ENCODE results near the gene SDR42E1.

Gene SDR42E1, protein sequence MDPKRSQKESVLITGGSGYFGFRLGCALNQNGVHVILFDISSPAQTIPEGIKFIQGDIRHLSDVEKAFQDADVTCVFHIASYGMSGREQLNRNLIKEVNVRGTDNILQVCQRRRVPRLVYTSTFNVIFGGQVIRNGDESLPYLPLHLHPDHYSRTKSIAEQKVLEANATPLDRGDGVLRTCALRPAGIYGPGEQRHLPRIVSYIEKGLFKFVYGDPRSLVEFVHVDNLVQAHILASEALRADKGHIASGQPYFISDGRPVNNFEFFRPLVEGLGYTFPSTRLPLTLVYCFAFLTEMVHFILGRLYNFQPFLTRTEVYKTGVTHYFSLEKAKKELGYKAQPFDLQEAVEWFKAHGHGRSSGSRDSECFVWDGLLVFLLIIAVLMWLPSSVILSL

GRCh38 chr16:82011199-82011641, at the start of gene SDR42E1:
TSS of gene SDR42E1 (minus strand) at chr16:82011470. CDS start at chr16:82000858, 10,612 bp downstream.
- DNase-seq, result peak; percentile 62 to 69

DNA sequence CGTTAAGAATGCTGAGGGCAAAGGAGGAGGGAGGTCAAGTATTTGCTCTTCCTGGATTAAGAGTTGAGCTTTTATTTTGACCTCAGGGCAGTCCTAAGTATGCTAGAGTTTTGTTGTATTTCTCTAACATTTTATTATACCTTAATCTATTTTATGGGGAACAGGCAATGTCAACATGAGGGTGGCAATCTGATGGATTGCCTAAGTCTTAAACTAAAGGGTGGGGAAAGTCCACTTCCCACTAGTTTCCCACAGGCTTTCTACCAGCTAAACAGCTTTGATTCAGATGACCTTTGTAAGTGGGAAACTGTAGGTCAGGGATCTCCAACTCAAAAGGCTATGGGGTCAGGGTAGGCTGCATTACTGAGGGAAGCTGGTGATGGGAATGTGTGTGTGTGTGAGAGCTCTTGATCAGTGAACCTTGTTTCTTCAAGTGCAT, 48.7 kb upstream of the SDR42E1 start:
- DNase-seq, result no peak

GRCh38 chr16:82059161-82059982, 48.1 kb upstream of the SDR42E1 start:
- DNase-seq, result no peak

GRCh38 chr16:82056550-82056896, 45.3 kb upstream of the SDR42E1 start:
- no peak for DNase-seq

DNA sequence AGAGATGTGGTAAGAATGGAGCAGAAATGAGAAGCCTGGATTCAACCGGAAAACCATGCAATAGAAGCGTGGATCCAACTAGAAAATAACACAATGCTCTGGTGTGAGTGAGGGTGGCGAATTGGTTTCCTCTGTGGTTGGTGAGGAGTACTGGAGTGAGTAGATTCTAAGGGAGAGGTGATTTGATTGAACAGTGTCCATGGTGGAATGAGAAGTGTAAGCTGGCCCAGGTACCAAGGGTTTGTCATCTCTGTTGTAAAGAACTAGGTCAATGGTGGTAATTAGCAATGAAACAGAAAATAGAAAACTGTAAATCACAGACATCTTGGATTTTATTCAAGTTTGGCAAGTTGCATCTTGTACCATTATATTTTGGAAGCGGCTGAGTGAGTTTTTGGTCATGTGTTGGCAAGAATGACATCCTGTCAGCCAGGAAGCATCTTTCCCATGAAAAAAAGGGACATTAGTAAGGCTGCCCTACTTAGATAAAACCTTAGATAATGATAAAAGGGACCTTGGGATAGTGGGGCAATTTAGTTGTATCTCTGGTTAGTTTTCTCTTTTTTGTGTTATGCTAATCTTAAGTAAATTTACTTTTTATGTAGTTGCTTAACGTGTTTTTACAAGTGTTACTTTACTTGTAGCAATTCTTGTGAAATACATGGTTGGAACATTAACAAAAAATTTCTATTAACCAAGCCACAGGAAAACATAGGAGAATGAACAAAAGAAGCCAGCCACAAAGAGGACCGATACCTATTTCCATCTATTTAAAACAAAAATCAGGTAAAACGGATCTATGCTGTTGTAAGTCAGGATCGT, 44.7 kb upstream of the SDR42E1 start:
- no peak for DNase-seq

DNA sequence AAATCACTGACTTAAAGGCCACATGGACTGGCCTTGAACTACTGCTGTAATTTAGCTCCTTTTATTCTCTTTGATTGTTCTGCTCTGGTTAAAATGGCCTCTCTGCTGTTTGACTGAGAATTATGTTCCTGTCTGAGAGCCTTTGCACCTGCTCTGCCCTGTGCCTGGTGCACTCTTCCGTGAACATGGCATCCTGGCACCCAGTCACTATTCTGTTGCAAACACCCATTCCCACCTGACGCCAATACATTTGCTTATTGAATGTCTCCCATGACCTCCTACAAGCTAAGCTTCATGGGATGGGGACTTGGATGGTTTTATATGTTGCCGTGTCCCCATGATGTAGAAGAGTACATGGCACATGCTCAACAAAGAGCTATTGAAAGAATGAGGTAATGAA, 43.8 kb upstream of the SDR42E1 start:
- DNase-seq, result no peak

- DNase-seq, result no peak
These were observed 40.4 kb upstream of the SDR42E1 start for GRCh38 chr16:82051656-82052055.

DNA sequence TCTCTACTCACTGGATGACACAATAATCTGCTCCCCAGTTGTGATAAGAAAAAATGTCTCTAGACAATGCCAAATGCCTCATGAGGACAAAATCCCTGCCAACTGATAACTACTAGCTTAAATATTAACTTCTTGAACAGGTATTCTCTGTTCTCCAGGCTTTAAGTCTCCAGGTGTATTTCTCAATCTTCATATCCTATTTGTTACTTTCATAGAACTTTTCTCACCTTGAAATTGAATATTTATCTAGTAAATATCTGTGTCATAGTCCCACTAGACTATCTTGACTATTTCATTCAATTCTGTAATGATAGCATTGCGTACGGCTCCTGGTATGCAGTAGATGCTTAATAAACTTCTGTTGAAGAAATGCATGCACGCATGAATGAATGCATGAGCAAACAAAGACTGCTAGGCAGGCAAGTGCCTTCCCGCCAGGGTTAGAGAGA, 39.7 kb upstream of the SDR42E1 start:
- no peak for DNase-seq

GRCh38 chr16:82050506-82050905, 39.2 kb upstream of the SDR42E1 start:
- no peak for DNase-seq

DNA sequence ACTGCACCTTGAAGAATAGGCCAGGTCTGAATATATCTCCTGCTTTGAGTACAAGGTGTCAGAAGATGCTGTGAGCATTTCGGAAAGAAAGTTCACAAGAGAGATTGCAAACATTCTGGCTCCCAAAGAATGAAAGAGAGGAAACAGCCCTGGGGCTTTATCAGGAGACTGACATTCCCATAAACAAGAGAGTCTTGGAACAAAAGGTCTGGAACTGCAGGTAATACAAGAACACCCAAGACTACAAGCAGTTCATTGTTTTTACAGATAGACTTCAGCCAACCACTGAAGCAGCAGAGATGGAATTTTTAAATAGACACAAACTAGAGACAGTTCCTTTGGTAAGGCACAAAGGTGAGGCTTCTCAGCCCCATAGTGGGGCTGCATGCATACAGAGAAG, 38.2 kb upstream of the SDR42E1 start:
- DNase-seq, result no peak

DNA sequence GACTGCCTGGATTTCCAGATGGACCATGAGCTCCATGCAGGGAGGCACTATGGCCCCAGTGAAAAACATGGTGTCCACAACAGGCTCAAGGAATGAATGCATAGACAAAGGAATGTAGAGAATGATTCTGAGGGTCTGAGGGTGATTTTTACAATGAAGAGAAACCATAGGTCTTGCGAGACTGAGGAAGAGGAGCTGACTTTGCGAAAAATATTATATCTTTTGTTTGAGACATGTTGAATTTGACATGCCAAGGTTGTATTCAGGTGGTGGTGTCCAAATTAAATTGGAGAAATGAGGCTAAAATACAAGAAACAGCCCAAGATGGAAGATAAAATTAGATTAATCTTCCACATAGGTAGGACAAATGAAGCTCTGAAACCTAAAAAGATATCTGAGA, 36.5 kb upstream of the SDR42E1 start:
- DNase-seq, result no peak

- no peak for DNase-seq
These were observed 36.1 kb upstream of the SDR42E1 start for GRCh38 chr16:82047374-82047773.

GRCh38 chr16:82046941-82047340, 35.7 kb upstream of the SDR42E1 start:
- no peak for DNase-seq

- no peak for DNase-seq
These were observed 35.3 kb upstream of the SDR42E1 start for GRCh38 chr16:82046541-82046940.

GRCh38 chr16:82045465-82045864, 34.2 kb upstream of the SDR42E1 start:
- no peak for DNase-seq

- no peak for DNase-seq
These were observed 33.3 kb upstream of the SDR42E1 start for GRCh38 chr16:82044585-82044911.

GRCh38 chr16:82043680-82044584, 32.7 kb upstream of the SDR42E1 start:
- DNase-seq, result no peak

DNA sequence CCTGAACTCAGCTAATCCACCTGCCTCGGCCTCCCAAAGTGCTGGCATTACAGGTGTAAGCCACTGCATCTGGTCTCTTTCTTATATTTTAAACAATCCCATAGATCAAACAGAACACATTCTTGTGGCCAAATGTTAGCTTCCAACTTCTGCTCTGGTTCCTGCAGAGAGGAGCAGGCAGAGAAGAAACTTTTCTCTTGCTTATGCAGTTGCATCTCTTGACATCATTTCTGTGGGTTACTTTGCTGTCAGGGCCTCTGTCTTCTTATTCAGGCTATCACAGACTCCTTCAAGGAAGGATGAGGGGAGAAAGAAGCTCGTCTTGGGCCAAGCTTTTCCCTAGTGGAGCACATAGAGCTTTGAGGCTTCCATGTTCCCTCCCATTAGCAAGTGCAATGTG, 31.6 kb upstream of the SDR42E1 start:
- no peak for DNase-seq

DNA sequence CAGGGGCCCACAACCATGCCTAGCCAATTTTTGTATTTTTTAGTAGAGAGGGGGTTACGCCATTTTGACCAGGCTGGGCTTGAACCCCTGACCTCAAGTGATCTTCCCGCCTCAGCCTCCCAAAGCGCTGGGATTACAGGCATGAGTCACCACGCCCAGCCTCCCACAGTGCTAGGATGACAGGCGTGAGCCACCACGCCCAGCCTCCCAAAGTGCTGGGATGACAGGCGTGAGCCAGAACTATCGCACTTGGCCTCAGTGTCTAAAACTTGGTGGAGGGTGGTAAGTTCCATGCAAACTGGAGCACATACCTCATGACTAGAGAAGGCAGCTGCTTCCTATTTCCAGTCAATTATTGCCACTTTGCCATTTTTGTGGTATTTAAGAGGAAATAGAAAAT, 30.9 kb upstream of the SDR42E1 start:
- DNase-seq, result no peak

DNA sequence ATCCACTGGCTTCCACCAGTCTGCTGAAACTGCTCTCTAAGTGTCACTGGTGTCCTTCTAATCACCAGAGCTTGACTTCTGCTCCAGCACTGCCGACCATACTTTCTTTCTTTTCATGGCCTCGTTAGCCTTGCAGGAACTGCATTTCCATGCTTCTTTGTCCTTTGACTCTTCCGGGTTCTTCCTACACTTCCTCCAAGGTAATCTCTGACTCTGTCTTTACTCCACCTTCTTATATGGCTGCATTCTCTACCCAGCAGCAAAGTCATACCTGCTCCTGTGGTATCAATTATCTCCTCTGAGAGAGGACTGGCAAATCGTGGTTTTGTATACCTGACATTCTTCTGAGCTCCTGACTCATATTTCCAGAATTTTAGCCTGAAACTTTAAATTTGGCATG, 30.3 kb upstream of the SDR42E1 start:
- DNase-seq, result no peak

DNA sequence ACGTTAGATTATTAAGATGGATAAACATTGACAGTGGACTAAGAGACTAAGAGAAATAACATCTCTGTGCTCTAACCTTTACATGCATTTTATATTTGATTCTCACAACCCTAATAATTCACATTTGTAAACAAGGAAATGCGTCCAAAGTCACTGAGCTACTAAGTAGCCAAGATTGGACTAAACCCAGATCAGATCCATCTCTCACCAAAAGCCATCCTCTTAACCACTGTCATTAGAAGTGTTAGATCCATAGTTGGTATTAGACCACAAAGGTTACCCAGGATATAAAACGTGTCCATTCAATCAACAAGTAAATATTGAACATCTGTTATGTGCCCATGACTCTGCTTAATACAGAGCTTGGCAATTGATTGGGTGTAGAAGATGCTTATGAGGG, 29.0 kb upstream of the SDR42E1 start:
- no peak for DNase-seq

- no peak for DNase-seq
These were observed 26.4 kb upstream of the SDR42E1 start for GRCh38 chr16:82037666-82038065.
